Liver (tissue), 9 donors: ENCODE results near the gene SYNGR2. TPM values are rescaled to one million over a fixed set of nuclear protein-coding genes. Genes with fewer than 3 reads are reported as not detected.

Experiments used
- DNase-seq: peaks from one replicate; pipeline ENCODE4 v3.0.0-alpha.2; 2017; ENCODE audit warnings: low spot score
- H3K27ac ChIP-seq, 2 donors: one replicate each; pipeline ENCODE4 v1.7.0; 2013; ENCODE audit warnings: inconsistent platforms in 2 of 2, low read length in 2 of 2, control low read depth in 1 of 2, low read depth in 1 of 2, mild to moderate bottlenecking in 1 of 2
- H3K27me3 ChIP-seq, 4 donors: one replicate each; pipeline versions ENCODE4 v1.6.1 to v1.7.0; 2013; ENCODE audit warnings: low read length in 3 of 4, inconsistent platforms in 1 of 4, mild to moderate bottlenecking in 1 of 4, moderate library complexity in 1 of 4; ENCODE audit not compliant: control insufficient read depth in 4 of 4, insufficient read depth in 4 of 4
- H3K36me3 ChIP-seq, 4 donors: one replicate each; pipeline versions ENCODE4 v1.6.1 to v1.7.0; 2013; ENCODE audit warnings: low read length in 3 of 4, mild to moderate bottlenecking in 3 of 4, low read depth in 1 of 4, moderate library complexity in 1 of 4; ENCODE audit not compliant: control insufficient read depth in 4 of 4, insufficient read depth in 3 of 4
- H3K4me1 ChIP-seq, 4 donors: one replicate each; pipeline versions ENCODE4 v1.6.1 to v1.7.0; 2013; ENCODE audit warnings: low read length in 3 of 4, mild to moderate bottlenecking in 3 of 4, moderate library complexity in 1 of 4; ENCODE audit not compliant: control insufficient read depth in 4 of 4, insufficient read depth in 4 of 4
- H3K4me3 ChIP-seq, 3 donors: one replicate each; pipeline versions ENCODE4 v1.6.1 to v1.7.0; 2013; ENCODE audit warnings: low read length in 3 of 3, control low read depth in 1 of 3, low read depth in 1 of 3, mild to moderate bottlenecking in 1 of 3
- H3K9ac ChIP-seq, 2 donors: one replicate each; pipeline ENCODE4 v1.7.0; 2013; ENCODE audit warnings: low read length in 2 of 2, mild to moderate bottlenecking in 2 of 2, moderate library complexity in 2 of 2, control low read depth in 1 of 2, low read depth in 1 of 2
- H3K9me3 ChIP-seq, 4 donors: one replicate each; pipeline versions ENCODE4 v1.6.1 to v1.7.0; 2013; ENCODE audit warnings: low read length in 3 of 4; ENCODE audit not compliant: control insufficient read depth in 4 of 4
- FOXA2 ChIP-seq: IDR thresholded peaks from 2 replicates; pipeline ENCODE4 v1.6.1; 2016; ENCODE audit warnings: antibody characterized with exemption
- GABPA ChIP-seq, 2 donors: IDR thresholded peaks in 1 of 2; conservative IDR thresholded peaks in 1 of 2; 2 replicates each; pipeline ENCODE4 v1.6.1; 2016; ENCODE audit warnings: antibody characterized with exemption in 2 of 2, mild to moderate bottlenecking in 1 of 2, moderate library complexity in 1 of 2
- HNF4A ChIP-seq, 2 donors: conservative IDR thresholded peaks; 2 replicates each; pipeline ENCODE4 v1.6.1; 2016; ENCODE audit warnings: antibody characterized with exemption in 2 of 2, mild to moderate bottlenecking in 2 of 2
- HNF4G ChIP-seq: IDR thresholded peaks from 2 replicates; pipeline ENCODE4 v1.6.1; 2016; ENCODE audit warnings: antibody characterized with exemption
- JUND ChIP-seq, 2 donors: IDR thresholded peaks; 2 replicates each; pipeline ENCODE4 v1.6.1; 2016; ENCODE audit warnings: antibody characterized with exemption in 2 of 2
- NR2F2 ChIP-seq: IDR thresholded peaks from 2 replicates; pipeline ENCODE4 v1.6.1; 2016; ENCODE audit warnings: antibody characterized with exemption
- RAD21 ChIP-seq, 2 donors: IDR thresholded peaks; 2 replicates each; pipeline ENCODE4 v1.6.1; 2016; ENCODE audit warnings: antibody characterized with exemption in 2 of 2, mild to moderate bottlenecking in 2 of 2
- SP1 ChIP-seq: IDR thresholded peaks from 2 replicates; pipeline ENCODE4 v1.6.1; 2018; ENCODE audit warnings: antibody characterized with exemption, mild to moderate bottlenecking
- TAF1 ChIP-seq: conservative IDR thresholded peaks from 2 replicates; pipeline ENCODE4 v1.6.1; 2016; ENCODE audit warnings: antibody characterized with exemption, mild to moderate bottlenecking
- YY1 ChIP-seq: IDR thresholded peaks from 2 replicates; pipeline ENCODE4 v1.6.1; 2016; ENCODE audit warnings: antibody characterized with exemption, mild to moderate bottlenecking
- WGBS: extraction: QIAGEN DNeasy Blood & Tissue Kit; methylation state at CpG from one replicate; pipeline ENCODE4 v1.1.7; 2013; 5-methylcytosine and 5-hydroxymethylcytosine counted together
- polyA plus RNA-seq, 2 donors: library from polyadenylated mRNA; stranded (reverse) in 1 of 2; unstranded in 1 of 2; fragments of 200-250 nt in 1 of 2; fragments of >200 nt in 1 of 2; fragmentation: Nextera tagmentation in 1 of 2; extraction: Ambion mirVana in 1 of 2; gene quantifications; one replicate each; pipeline versions ENCODE4 v1.2.1 to v1.2.3, GENCODE V29; 2013 to 2015
- total RNA-seq, 2 donors: library from RNA; depleted of rRNA; stranded (reverse); fragments of >200 nt; gene quantifications; one replicate each; pipeline ENCODE4 v1.2.3, GENCODE V29; 2014
- TF ChIP-seq, protein P1 (sequence below): IDR thresholded peaks from 2 replicates; pipeline ENCODE4 v1.6.1; 2016; ENCODE audit warnings: antibody characterized with exemption, mild to moderate bottlenecking
- TF ChIP-seq, protein P2 (sequence below): IDR thresholded peaks from 2 replicates; pipeline ENCODE4 v1.6.1; 2016; ENCODE audit warnings: antibody characterized with exemption
- TF ChIP-seq, protein P3 (sequence below): IDR thresholded peaks from 2 replicates; pipeline ENCODE4 v1.6.1; 2016; ENCODE audit warnings: antibody characterized with exemption
- TF ChIP-seq, protein P4 (sequence below): fragments of 150-350 bp; IDR thresholded peaks from 2 replicates; pipeline ENCODE4 v1.5.1; 2017; ENCODE audit warnings: improper control_type of control experiment, low read depth, low read length; ENCODE audit not compliant: missing input control
- donor health status: healthy.
- donor health status: healthy.
- donor health status: healthy.
- donor health status: healthy.
- donor health status: healthy.

The SYNGR2 gene
- total and polyA plus RNA-seq, 4 donors: 27.9 to 84.7 (median 55.2) TPM

DNA sequence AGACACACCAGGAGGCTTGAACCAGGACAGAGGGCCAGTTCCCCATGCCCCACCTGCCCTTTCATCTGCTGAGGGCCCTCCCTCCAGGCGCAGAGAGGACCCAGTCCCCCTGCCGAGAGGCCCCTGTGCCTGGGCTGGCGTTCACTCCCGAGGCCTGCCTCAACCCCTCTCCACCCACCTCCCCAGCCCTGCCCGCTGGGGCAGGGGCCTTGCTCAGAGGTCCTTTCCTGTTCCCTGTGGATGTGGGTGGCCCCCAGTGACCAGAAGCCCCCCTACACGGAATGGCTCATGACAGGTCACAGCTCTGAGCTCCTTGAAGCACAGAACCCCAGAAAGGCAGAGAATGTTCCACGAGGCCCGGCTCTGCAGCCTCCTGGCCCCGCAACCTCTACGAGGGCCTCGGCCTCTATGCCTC, 46.6 kb upstream of the SYNGR2 start (continued):
- TF ChIP-seq NR2F2 (no peak), HNF4A (conservative IDR thresholded peaks at IDR 0.05) (no peak)

DNA sequence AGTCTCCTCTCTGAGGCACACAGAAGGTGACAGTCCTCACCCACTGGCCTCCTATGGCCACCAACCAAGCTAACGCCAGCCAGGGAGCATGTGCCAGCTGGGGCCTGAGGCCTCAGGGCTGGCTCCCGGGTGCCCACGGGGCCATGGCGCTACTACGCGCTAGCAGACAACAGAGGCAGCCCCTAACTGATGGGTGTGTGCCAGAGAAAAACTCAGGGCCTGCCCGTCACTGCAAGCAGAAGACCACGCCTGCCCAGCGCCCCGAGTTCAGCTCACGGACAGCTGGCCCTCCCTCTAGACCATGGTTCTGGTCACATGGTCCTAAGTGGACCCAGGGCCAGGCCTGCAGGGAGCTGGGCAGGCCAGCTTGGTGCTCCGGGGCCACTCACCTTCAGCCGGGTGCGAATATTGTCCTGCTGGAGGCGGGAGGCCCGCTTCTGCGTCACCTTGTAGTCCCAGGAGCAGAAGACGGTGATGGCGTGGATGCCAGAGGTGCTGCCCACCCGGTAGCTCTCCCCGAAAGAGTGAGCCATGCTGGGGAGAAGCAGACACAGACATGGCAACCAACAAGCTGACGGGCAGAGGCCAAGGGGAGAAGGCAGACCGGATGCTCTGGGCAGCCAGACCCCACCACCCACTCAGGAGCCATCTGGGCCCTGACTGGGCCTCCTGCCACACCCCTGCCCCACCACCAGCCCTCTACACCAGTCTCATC, 46.0 kb upstream of the SYNGR2 start:
- 86% methylated on average over 23 of the region's 23 CpGs for WGBS
- Histone ChIP-seq H3K27ac (no peak overlapping the region), H3K27me3 (no peaks in the 10 kb centered on the region), H3K9me3 (no peaks in the 10 kb centered on the region), H3K4me3 (no peak overlapping the region), H3K36me3 (peaks cover 0 to 3% (median 0%) of the 10 kb centered on the region in 4 donors), H3K9ac (no peak overlapping the region), H3K4me1 (peaks cover 0 to 17% (median 4%) of the 10 kb centered on the region in 4 donors)
- DNase-seq: no peak
- no peak for TF ChIP-seq YY1
- no peak for TF ChIP-seq JUND (IDR thresholded peaks at IDR 0.05)
- TF ChIP-seq, protein P1, sequence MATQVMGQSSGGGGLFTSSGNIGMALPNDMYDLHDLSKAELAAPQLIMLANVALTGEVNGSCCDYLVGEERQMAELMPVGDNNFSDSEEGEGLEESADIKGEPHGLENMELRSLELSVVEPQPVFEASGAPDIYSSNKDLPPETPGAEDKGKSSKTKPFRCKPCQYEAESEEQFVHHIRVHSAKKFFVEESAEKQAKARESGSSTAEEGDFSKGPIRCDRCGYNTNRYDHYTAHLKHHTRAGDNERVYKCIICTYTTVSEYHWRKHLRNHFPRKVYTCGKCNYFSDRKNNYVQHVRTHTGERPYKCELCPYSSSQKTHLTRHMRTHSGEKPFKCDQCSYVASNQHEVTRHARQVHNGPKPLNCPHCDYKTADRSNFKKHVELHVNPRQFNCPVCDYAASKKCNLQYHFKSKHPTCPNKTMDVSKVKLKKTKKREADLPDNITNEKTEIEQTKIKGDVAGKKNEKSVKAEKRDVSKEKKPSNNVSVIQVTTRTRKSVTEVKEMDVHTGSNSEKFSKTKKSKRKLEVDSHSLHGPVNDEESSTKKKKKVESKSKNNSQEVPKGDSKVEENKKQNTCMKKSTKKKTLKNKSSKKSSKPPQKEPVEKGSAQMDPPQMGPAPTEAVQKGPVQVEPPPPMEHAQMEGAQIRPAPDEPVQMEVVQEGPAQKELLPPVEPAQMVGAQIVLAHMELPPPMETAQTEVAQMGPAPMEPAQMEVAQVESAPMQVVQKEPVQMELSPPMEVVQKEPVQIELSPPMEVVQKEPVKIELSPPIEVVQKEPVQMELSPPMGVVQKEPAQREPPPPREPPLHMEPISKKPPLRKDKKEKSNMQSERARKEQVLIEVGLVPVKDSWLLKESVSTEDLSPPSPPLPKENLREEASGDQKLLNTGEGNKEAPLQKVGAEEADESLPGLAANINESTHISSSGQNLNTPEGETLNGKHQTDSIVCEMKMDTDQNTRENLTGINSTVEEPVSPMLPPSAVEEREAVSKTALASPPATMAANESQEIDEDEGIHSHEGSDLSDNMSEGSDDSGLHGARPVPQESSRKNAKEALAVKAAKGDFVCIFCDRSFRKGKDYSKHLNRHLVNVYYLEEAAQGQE: no peak
- TF ChIP-seq, protein P2, sequence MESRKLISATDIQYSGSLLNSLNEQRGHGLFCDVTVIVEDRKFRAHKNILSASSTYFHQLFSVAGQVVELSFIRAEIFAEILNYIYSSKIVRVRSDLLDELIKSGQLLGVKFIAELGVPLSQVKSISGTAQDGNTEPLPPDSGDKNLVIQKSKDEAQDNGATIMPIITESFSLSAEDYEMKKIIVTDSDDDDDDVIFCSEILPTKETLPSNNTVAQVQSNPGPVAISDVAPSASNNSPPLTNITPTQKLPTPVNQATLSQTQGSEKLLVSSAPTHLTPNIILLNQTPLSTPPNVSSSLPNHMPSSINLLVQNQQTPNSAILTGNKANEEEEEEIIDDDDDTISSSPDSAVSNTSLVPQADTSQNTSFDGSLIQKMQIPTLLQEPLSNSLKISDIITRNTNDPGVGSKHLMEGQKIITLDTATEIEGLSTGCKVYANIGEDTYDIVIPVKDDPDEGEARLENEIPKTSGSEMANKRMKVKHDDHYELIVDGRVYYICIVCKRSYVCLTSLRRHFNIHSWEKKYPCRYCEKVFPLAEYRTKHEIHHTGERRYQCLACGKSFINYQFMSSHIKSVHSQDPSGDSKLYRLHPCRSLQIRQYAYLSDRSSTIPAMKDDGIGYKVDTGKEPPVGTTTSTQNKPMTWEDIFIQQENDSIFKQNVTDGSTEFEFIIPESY: no peak
- no peak for TF ChIP-seq GABPA (IDR thresholded peaks at IDR 0.05 in 1 of 2, conservative IDR thresholded peaks at IDR 0.05 in 1 of 2)
- no peak for TF ChIP-seq SP1
- no peak for TF ChIP-seq FOXA2
- TF ChIP-seq, protein P3, sequence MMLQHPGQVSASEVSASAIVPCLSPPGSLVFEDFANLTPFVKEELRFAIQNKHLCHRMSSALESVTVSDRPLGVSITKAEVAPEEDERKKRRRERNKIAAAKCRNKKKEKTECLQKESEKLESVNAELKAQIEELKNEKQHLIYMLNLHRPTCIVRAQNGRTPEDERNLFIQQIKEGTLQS: no peak
- TF ChIP-seq HNF4A (conservative IDR thresholded peaks at IDR 0.05): no peak
- TF ChIP-seq NR2F2: no peak
- TF ChIP-seq RAD21 (IDR thresholded peaks at IDR 0.05): no peak
- TF ChIP-seq, protein P4, sequence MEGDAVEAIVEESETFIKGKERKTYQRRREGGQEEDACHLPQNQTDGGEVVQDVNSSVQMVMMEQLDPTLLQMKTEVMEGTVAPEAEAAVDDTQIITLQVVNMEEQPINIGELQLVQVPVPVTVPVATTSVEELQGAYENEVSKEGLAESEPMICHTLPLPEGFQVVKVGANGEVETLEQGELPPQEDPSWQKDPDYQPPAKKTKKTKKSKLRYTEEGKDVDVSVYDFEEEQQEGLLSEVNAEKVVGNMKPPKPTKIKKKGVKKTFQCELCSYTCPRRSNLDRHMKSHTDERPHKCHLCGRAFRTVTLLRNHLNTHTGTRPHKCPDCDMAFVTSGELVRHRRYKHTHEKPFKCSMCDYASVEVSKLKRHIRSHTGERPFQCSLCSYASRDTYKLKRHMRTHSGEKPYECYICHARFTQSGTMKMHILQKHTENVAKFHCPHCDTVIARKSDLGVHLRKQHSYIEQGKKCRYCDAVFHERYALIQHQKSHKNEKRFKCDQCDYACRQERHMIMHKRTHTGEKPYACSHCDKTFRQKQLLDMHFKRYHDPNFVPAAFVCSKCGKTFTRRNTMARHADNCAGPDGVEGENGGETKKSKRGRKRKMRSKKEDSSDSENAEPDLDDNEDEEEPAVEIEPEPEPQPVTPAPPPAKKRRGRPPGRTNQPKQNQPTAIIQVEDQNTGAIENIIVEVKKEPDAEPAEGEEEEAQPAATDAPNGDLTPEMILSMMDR: no peak

DNA sequence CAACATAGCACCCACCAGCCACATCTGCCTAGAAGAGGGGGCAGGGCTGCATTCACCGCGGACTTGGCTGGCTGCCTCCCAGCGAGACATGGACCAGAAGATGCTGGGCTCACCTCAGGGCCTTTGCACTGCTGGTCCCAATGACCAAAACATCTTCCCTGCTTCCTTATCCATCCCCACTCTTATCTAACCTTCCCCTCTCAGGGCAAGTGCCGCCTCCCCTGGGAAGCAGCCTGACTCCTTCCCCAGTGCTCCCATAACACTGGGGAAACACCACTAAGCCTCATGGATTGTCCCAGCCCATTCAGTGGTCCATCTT, 45.5 kb upstream of the SYNGR2 start:
- H3K9me3 ChIP-seq: no peaks in the 10 kb centered on the region
- H3K4me1 ChIP-seq: peaks cover 0 to 19% (median 7%) of the 10 kb centered on the region in 4 donors
- no peak overlapping the region for H3K27ac ChIP-seq
- H3K36me3 ChIP-seq: peaks cover 0 to 3% (median 0%) of the 10 kb centered on the region in 4 donors
- WGBS: 97% methylated on average over 4 of the region's 4 CpGs
- no peaks in the 10 kb centered on the region for H3K27me3 ChIP-seq
- no peak overlapping the region for H3K4me3 ChIP-seq
- no peak for TF ChIP-seq SP1
- TF ChIP-seq TAF1: no peak
- TF ChIP-seq HNF4G: no peak
- TF ChIP-seq GABPA (IDR thresholded peaks at IDR 0.05 in 1 of 2, conservative IDR thresholded peaks at IDR 0.05 in 1 of 2): no peak
- TF ChIP-seq NR2F2: no peak
- no peak overlapping the region for H3K9ac ChIP-seq
- DNase-seq: no peak
